NCI-H748 (cell line): ENCODE measurements around the gene MMP21.
A peak's percentile ranks its signal among the peaks of the same experiment; 100 is the strongest.

ENCODE experiments used
- DNase-seq: peaks from one replicate; lab custom pipeline; 2025; ENCODE audit not compliant: unreplicated experiment; lab: John Stamatoyannopoulos, UW

MMP21 gene

GRCh38 chr10:125792342-125793300, 17.0 kb upstream of the MMP21 start:
- DNase-seq, result no peak

DNA sequence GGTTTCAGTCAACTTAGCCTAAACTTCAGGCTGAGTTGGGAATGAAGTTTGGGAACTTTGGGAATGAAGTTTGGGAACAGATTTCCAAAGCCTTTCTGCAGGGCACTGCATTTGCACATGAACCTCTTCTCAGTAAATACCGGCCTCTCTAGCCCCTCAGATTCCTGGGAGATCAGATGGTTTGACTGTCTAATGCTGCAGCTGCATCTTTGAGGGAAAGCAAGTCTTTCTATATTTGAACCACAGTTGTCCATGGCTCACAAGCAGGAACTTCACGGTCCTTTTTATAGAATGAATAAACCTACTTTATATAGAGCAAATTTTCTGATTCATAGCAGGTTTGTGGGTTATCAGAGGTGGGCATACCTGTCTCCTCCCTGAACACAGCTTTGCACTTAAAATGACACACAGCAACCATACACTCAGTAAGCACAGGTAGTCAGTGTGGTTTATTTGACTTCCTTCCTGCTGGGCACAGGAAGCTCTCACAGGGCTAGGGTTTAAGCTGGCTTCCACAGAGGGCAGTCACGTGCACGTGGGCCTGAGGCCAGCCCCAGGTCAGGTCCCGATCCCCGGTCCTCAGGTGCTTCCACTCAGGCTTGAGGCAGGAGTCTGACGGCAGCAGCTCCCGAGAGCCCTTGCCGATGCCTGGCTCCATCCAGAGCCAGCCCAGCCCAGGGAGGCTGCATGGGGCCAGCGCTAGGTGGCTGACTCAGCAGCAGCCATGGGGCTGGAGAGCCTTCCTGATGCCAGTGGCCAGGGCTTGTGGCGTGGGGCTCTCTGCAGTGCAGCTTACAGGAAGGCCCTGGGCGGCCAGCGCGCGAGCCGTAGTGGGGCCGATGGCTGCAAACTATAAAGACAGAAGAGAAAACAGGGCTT, 12.8 kb upstream of the MMP21 start:
- DNase-seq, result no peak

- no peak for DNase-seq
Measured at GRCh38 chr10:125785791-125786190, 10.2 kb upstream of the MMP21 start.

DNA sequence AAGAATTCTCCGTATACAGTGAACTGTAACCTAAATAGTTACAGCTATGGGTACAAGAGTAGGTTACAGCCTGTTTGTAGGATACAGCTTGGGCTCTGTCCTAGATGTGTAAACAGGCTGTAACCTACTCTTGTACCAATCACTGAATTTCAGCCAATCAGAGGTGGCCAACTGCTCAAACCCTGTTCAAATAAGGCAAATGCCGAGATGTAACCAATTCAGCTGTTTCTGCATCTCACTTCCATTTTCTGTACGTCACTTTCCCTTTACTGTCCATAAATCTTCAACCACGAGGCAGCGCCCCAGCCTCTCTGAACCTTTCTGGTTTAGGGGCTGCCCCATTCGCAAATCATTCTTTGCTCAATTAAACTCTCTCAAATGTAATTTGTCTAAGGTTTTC, 8.3 kb upstream of the MMP21 start:
- no peak for DNase-seq

GRCh38 chr10:125783408-125783807, 7.8 kb upstream of the MMP21 start:
- no peak for DNase-seq

DNA sequence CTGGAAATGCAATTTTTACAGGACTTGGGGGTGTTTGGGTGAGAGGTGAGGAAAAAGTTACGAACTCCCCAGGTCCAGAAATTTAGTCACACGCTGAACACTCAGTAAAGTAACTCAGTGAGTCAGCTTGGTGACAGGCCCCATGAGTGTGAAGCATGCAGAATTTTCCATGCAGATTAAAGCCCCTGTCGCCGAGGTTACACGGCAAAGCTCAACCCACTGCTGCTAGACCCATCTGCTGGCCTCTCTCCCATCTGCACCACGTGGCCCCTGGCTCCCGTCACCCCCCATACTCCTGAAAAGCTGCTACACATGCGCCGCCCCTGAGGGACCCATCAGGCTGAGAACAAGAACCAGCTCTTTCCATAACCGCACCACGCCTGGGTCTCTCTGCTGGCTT, 7.0 kb upstream of the MMP21 start:
- DNase-seq, result no peak

DNA sequence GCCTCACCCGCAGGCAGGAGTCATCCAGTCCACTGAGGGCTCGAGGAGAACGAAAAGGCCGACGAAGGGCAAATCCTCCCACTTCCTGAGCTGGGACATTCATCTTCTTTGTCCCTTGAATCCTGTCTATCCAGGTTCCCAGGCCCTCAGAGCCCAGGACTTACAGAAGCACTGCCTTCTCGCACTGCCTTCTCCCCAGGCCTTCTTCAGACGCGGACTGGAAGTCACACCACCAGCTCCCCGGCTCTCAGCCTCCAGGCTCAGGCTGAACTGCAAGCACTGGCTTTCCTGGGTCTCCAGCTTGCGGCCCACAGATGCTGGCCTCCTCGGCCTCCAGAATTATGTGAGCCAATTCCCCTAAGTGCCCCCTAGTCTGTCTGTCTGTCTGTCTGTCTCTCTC, 6.4 kb upstream of the MMP21 start:
- no peak for DNase-seq

- DNase-seq, result no peak
Measured at GRCh38 chr10:125781374-125781773, 5.8 kb upstream of the MMP21 start.

DNA sequence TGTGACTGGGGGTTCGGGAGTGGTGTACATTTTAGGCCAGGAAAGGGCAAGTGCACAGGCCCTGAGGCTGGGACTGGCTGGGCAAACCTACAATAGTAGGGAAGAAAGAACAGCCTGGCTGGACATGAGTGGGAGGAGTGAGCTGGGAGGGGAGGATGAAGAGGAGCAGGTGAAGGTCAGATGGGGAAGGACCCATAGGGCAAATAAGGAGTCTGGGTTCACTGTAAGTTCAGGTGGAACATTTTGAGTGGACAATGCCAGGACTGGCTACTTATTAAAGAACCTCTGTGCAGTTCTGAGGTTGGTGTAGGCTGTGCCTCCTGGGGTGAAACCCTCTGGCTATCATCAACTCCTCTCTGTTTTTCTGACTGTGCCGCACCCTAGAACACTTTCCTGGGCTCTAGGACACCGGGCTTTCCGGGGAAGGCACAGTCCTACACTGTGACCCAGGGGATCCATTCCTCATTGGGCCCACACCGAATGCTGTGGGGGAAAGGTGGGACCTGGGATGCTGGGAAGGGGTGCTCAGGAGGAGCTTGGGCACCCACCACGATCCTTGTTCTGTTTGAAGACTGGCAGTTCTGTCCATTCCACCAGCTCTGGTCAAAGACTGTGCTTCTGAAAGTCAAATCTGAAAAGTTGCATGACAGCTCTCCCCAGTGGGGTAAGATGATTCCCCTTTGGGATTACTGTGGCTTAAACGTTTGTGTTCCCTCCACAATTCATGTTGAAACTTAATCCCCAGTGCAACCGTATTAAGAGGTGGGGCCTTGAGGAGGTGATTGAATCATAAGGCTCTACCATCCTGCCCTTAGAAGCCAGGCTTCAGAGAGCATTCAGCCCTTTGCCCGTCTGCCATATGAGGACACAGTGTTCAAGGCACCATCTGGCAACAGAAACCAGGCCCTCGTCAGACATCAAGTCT, 4.0 kb upstream of the MMP21 start:
- no peak for DNase-seq

GRCh38 chr10:125778556-125778955, 2.9 kb upstream of the MMP21 start:
- no peak for DNase-seq

GRCh38 chr10:125777806-125778205, 2.2 kb upstream of the MMP21 start:
- no peak for DNase-seq

- DNase-seq, result no peak
Measured at GRCh38 chr10:125774581-125775191, 935 bp downstream of the MMP21 start.

- no peak for DNase-seq
Measured at GRCh38 chr10:125773687-125774543, 1.7 kb downstream of the MMP21 start.

DNA sequence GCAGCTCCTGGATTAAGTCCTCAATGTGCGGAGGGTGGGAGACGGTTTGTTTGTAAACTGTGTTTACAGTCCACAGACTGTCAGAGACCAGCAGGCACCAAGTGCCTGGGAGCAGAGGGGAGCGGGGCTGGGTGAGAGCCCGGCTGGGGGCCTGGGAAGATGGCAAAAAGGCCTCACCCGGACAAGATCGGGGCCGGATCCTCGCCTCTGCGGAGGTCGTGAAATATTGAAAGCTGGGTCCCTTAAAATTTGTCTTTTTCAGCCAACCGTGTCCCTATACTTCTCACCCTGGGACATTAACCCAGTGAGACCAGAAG, 2.8 kb downstream of the MMP21 start:
- DNase-seq, result no peak

DNA sequence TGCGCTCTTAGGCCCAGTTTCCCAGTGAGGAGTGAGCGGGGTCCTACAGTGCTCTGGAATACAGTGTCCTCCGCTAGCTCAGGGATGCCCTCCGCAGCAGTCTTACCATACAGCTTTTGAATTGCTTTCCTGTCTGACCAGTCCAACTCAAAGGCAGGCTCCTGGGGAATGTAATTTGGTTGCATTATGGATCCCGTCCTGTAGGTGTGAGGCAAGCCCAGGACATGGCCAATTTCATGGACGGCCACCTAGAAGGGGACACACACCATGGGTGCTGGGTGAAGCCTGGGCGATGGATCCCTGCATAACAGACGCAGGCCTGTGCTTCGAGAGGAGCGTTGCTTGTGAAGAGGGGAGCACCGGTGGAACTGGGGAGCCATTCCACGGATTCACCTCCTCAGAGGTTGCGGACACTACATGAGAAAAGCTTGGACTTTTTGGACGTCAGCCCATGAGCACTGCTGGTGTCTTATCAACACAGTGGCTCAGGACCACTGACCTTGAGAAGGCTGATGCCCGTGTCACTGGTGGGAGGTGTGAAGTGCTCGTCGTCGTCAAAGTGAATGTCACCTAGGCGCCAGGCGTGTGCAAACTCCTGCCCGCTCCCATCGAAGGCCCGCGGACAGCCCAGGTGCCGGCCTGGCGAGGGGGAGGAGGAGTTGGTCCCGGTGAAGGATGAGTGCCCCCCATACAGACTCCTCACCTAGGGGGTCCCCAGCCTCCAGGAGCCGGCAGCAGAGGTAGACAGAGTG, 3.3 kb downstream of the MMP21 start:
- no peak for DNase-seq

- no peak for DNase-seq
Measured at GRCh38 chr10:125770844-125771243, 4.8 kb downstream of the MMP21 start.

GRCh38 chr10:125769175-125769574, 6.4 kb downstream of the MMP21 start:
- DNase-seq, result no peak

GRCh38 chr10:125768219-125768855, 7.3 kb downstream of the MMP21 start:
- peak; percentile 34 for DNase-seq
